Measurements from ENCODE around the gene LHX1.

GRCh38 chr17:36975922-36976515 lies 38.7 kb downstream of the LHX1 start:
- TF ChIP-seq CTCF (IDR thresholded peaks at IDR 0.05; ENCODE audit: poor library complexity, severe bottlenecking): no peak
- no peak for TF ChIP-seq REST (IDR thresholded peaks at IDR 0.05; ENCODE audit: borderline replicate concordance)
- TF ChIP-seq POLR2AphosphoS5 (IDR thresholded peaks at IDR 0.05): no peak
- TF ChIP-seq SMC3 (conservative IDR thresholded peaks at IDR 0.05; ENCODE audit: poor library complexity): no peak
